IMR-90 (cell line): Measurements from ENCODE around the gene KDM1A. TPM values are rescaled to one million over a fixed set of nuclear protein-coding genes. Genes with fewer than 3 reads are reported as not detected.

Experiments used
- ATAC-seq: fragments of 200-7000 bp; cut with Tn5 transposase; 2 replicates; pipeline ENCODE4 v1.9.1; 2020; ENCODE audit warnings: low read depth, mild to moderate bottlenecking, moderate library complexity
- BruUV-seq: library from RNA; stranded (reverse); fragments of 400-500 nt; replicated peaks from 2 replicates; lab custom pipeline; 2021; lab: Mats Ljungman, UMichigan
- CTCF ChIA-PET: fragments of 300-600 bp; formaldehyde crosslinking; extraction: SDS; loops from one replicate; lab custom pipeline; 2021; ENCODE audit warnings: antibody characterized with exemption; lab: Yijun Ruan, JAX
- POLR2A ChIA-PET: fragments of 300-600 bp; sonication (Branson Sonifier 250); formaldehyde crosslinking; loops from one replicate; lab custom pipeline; 2022; ENCODE audit warnings: antibody characterized with exemption; ENCODE audit not compliant: unreplicated experiment; lab: Charles Lee
- DNase-seq: peaks from one replicate; pipeline ENCODE4 v3.0.0; 2013
- H2AFZ ChIP-seq: replicated peaks from 2 replicates; pipeline ENCODE3; 2013; ENCODE audit warnings: low read length, mild to moderate bottlenecking; ENCODE audit not compliant: poor library complexity
- H2AK5ac ChIP-seq: 2 replicates; pipeline ENCODE4 v1.6.1; 2013; ENCODE audit warnings: low read depth, low read length, inconsistent platforms
- H2AK9ac ChIP-seq: replicated peaks from 2 replicates; pipeline ENCODE3; 2013; ENCODE audit warnings: mild to moderate bottlenecking, low read depth, low read length, moderate library complexity; ENCODE audit not compliant: poor library complexity
- H2BK120ac ChIP-seq: 2 replicates; pipeline ENCODE4 v1.6.1; 2013; ENCODE audit warnings: low read depth, low read length, inconsistent platforms
- H2BK15ac ChIP-seq: 3 replicates; pipeline ENCODE4 v1.6.1; 2013; ENCODE audit warnings: low read depth, low read length, inconsistent platforms
- H2BK20ac ChIP-seq: 2 replicates; pipeline ENCODE4 v1.6.1; 2013; ENCODE audit warnings: low read depth, mild to moderate bottlenecking, inconsistent platforms, low read length, moderate library complexity
- H2BK5ac ChIP-seq: 2 replicates; pipeline ENCODE4 v1.6.1; 2013; ENCODE audit warnings: mild to moderate bottlenecking, low read depth, low read length, inconsistent platforms; ENCODE audit not compliant: poor library complexity, severe bottlenecking
- H3K14ac ChIP-seq: replicated peaks from 2 replicates; pipeline ENCODE4 v1.6.1; 2013; ENCODE audit warnings: low read depth, low read length, inconsistent platforms
- H3K18ac ChIP-seq: 2 replicates; pipeline ENCODE4 v1.6.1; 2013; ENCODE audit warnings: low read depth, low read length, control low read depth
- H3K23ac ChIP-seq: 2 replicates; pipeline ENCODE4 v1.6.1; 2013; ENCODE audit warnings: low read depth, low read length, inconsistent platforms
- H3K27ac ChIP-seq: 2 replicates; pipeline ENCODE4 v1.5.1; 2013; ENCODE audit warnings: mild to moderate bottlenecking, control low read depth, low read length; ENCODE audit not compliant: insufficient read depth
- H3K27me3 ChIP-seq: 2 replicates; pipeline ENCODE4 v1.6.1; 2013; ENCODE audit warnings: low read length; ENCODE audit not compliant: control insufficient read depth, insufficient read depth
- H3K36me3 ChIP-seq: 2 replicates; pipeline ENCODE4 v1.6.1; 2013; ENCODE audit warnings: low read length, mixed read lengths; ENCODE audit not compliant: control insufficient read depth, insufficient read depth
- H3K4ac ChIP-seq: 2 replicates; pipeline ENCODE4 v1.6.1; 2013; ENCODE audit warnings: low read depth, low read length, inconsistent platforms
- H3K4me1 ChIP-seq: 2 replicates; pipeline ENCODE4 v1.6.1; 2013; ENCODE audit warnings: low read length, mixed read lengths; ENCODE audit not compliant: control insufficient read depth, insufficient read depth
- H3K4me2 ChIP-seq: 2 replicates; pipeline ENCODE4 v1.6.1; 2013; ENCODE audit warnings: low read depth, mild to moderate bottlenecking, control low read depth, low read length, moderate library complexity
- H3K4me3 ChIP-seq: 2 replicates; pipeline ENCODE4 v1.5.1; 2013; ENCODE audit warnings: low read depth, mild to moderate bottlenecking, control low read depth, low read length, moderate library complexity; ENCODE audit not compliant: insufficient read depth
- H3K56ac ChIP-seq: 2 replicates; pipeline ENCODE4 v1.6.1; 2013; ENCODE audit warnings: low read length, inconsistent platforms; ENCODE audit not compliant: insufficient read depth; ENCODE audit errors: extremely low read depth
- H3K79me1 ChIP-seq, 2 experiments: 2 replicates each; pipeline ENCODE4 v1.6.1; 2013; ENCODE audit warnings: low read length in 2 of 2, inconsistent platforms in 1 of 2, low read depth in 1 of 2
- H3K9ac ChIP-seq: 2 replicates; pipeline ENCODE4 v1.6.1; 2013; ENCODE audit warnings: low read depth, low read length, control low read depth
- H3K9me1 ChIP-seq: 2 replicates; pipeline ENCODE4 v1.6.1; 2013; ENCODE audit warnings: low read length, inconsistent platforms; ENCODE audit not compliant: insufficient read depth
- H3K9me3 ChIP-seq: 2 replicates; pipeline ENCODE4 v1.6.1; 2013; ENCODE audit warnings: low read length; ENCODE audit not compliant: control insufficient read depth, insufficient read depth
- H4K20me1 ChIP-seq: 2 replicates; pipeline ENCODE4 v1.6.1; 2013; ENCODE audit warnings: low read length, inconsistent platforms; ENCODE audit not compliant: insufficient read depth
- H4K5ac ChIP-seq: 2 replicates; pipeline ENCODE4 v1.6.1; 2013; ENCODE audit warnings: mild to moderate bottlenecking, low read depth, low read length, control low read depth
- H4K8ac ChIP-seq, 2 experiments: 2 replicates each; pipeline ENCODE4 v1.6.1; 2013; ENCODE audit warnings: low read depth in 2 of 2, low read length in 2 of 2, control low read depth in 1 of 2, inconsistent platforms in 1 of 2
- H4K91ac ChIP-seq: 2 replicates; pipeline ENCODE4 v1.6.1; 2013; ENCODE audit warnings: low read depth, low read length, inconsistent platforms; ENCODE audit not compliant: insufficient read depth
- BHLHE40 ChIP-seq: fragments of 150-350 bp; IDR thresholded peaks from 2 replicates; pipeline ENCODE4 v1.6.1; 2016; ENCODE audit warnings: mild to moderate bottlenecking, low read depth, low read length
- CEBPB ChIP-seq: IDR thresholded peaks from 2 replicates; pipeline ENCODE4 v1.6.1; 2012; ENCODE audit warnings: low read depth, low read length, improper control_type of control experiment
- CHD1 ChIP-seq: IDR thresholded peaks from 2 replicates; pipeline ENCODE4 v1.6.1; 2012; ENCODE audit warnings: low read depth, low read length, improper control_type of control experiment
- FOS ChIP-seq: fragments of 150-350 bp; IDR thresholded peaks from 2 replicates; pipeline ENCODE4 v1.6.1; 2016; ENCODE audit warnings: low read depth, low read length
- MAFK ChIP-seq: IDR thresholded peaks from 2 replicates; pipeline ENCODE4 v1.6.1; 2012; ENCODE audit warnings: low read depth, low read length, improper control_type of control experiment
- MXI1 ChIP-seq: IDR thresholded peaks from 2 replicates; pipeline ENCODE4 v1.6.1; 2012; ENCODE audit warnings: low read depth, mild to moderate bottlenecking, low read length, moderate library complexity, borderline replicate concordance
- NFE2L2 ChIP-seq: fragments of 150-350 bp; IDR thresholded peaks from 2 replicates; pipeline ENCODE4 v1.6.1; 2016; ENCODE audit warnings: low read depth, mild to moderate bottlenecking, low read length
- POLR2A ChIP-seq: IDR thresholded peaks from 2 replicates; pipeline ENCODE4 v1.6.1; 2012; ENCODE audit warnings: mild to moderate bottlenecking, low read depth, low read length
- RAD21 ChIP-seq: IDR thresholded peaks from 2 replicates; pipeline ENCODE4 v1.6.1; 2012; ENCODE audit warnings: low read length, improper control_type of control experiment
- RCOR1 ChIP-seq: IDR thresholded peaks from 2 replicates; pipeline ENCODE4 v1.6.1; 2012; ENCODE audit warnings: mild to moderate bottlenecking, low read length, improper control_type of control experiment; ENCODE audit not compliant: insufficient replicate concordance
- RFX5 ChIP-seq: IDR thresholded peaks from 2 replicates; pipeline ENCODE4 v1.8.0; 2012; ENCODE audit warnings: low read depth, mild to moderate bottlenecking, low read length, moderate library complexity
- WGBS, 2 experiments: methylation state at CpG; one replicate each; pipeline versions ENCODE4 v1.1.5 to v1.1.7; 2013; ENCODE audit warnings: missing lambda C conversion rate in 2 of 2; ENCODE audit not compliant: insufficient read length in 1 of 2; ENCODE audit errors: extremely low coverage in 2 of 2; 5-methylcytosine and 5-hydroxymethylcytosine counted together
- dilution Hi-C: fragments of 300-500 bp; cut with HindIII; formaldehyde crosslinking; loops from one replicate; pipeline ENCODE4 v1.14.3; 2018; ENCODE audit warnings: low sequenced_read_pairs; ENCODE audit not compliant: unreplicated experiment
- in situ Hi-C: fragments of 300-500 bp; cut with MboI; formaldehyde crosslinking; loops from 3 replicates; pipeline ENCODE4 v1.14.3; 2019; ENCODE audit warnings: low sequenced_read_pairs, inconsistent platforms, mixed read lengths
- intact Hi-C: fragments of 100-400 bp; cut with micrococcal nuclease; formaldehyde crosslinking; loops from 2 replicates; pipeline ENCODE4 v1.10.0; 2022
- polyA plus RNA-seq, 3 experiments: library from polyadenylated mRNA; depleted of rRNA; stranded (reverse); fragments of >200 nt; gene quantifications; 2 replicates each; pipeline ENCODE4 v1.2.3, GENCODE V29; 2012; ENCODE audit warnings: low replicate concordance in 1 of 3
- total RNA-seq: library from RNA; depleted of rRNA; stranded (reverse); fragments of >200 nt; gene quantifications from 2 replicates; pipeline ENCODE4 v1.2.3, GENCODE V29; 2012
- TF ChIP-seq, protein P1 (sequence below): conservative IDR thresholded peaks from 2 replicates; pipeline ENCODE4 v1.5.1; 2012; ENCODE audit warnings: mild to moderate bottlenecking, low read depth, low read length, improper control_type of control experiment
- TF ChIP-seq, protein P2 (sequence below): fragments of 150-350 bp; IDR thresholded peaks from 2 replicates; pipeline ENCODE4 v1.6.1; 2017; ENCODE audit warnings: mild to moderate bottlenecking, antibody characterized with exemption, low read length, low read depth

The KDM1A gene
- total and polyA plus RNA-seq, 2 of the 4 experiments (the other 2 are of a cell fraction): 58.7 to 104 TPM

DNA sequence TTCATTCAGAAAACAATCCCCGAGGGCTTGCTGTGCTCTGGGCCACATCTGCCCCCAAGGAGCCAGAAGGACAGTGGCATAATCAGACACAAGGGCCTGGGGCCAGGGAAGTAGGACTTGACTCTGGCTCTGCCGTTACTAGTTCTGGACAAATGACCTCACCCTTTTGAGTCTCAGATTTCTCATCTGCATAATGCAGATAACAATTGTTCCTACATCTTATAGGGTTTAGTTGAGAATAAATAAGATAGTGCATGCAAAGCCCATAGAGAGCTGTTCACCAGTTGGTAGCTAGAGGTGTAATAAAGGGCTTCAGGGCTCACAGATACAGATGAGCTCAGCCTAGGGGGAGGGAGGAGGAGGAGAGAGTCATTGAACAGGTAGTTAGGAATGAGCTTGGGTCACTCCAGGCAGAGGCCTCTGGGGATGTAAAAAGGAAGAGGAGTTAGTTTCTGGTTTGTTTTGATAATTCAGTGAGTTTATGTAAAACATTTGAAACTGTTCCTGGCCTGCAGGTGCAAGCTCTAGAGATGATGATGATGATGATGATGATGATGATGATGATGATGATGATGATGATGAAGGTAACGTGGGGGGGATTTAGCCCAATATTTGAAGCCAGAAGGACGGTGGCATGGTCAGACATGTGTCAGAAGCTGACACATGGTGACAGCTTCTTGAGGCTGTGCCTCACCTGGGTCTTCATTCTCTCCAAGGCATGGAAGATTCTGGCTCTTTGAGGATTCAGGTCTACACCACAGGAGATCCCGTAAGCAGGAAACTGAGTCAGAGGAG, 47.5 kb upstream of the KDM1A start:
- Histone ChIP-seq H3K27me3 (peaks cover 48% of the 10 kb centered on the region), H3K36me3 (no peaks in the 10 kb centered on the region), H4K20me1 (0 out of 2 replicates have a peak, but pooled peaks cover 3% of the 10 kb centered on the region), H2AFZ (no peak overlapping the region), H3K4me1 (peaks cover 2% of the 10 kb centered on the region; the same call in 1 of the 2 replicates), H4K8ac (no peak overlapping the region), H3K9me3 (no peaks in the 10 kb centered on the region; the same call in 1 of the 2 replicates), H3K23ac (no peak overlapping the region), H3K4me2 (no peak overlapping the region; the same call in 1 of the 2 replicates), H3K4me3 (no peak overlapping the region), H2AK9ac (no peak overlapping the region), H2BK120ac (no peak overlapping the region), H3K9ac (no peak overlapping the region), H2BK15ac (no peak overlapping the region), H2AK5ac (no peak overlapping the region), H3K27ac (no peak overlapping the region), H2BK5ac (no peak overlapping the region), H3K9me1 (no peaks in the 10 kb centered on the region), H4K5ac (no peak overlapping the region), H4K91ac (no peak overlapping the region), H3K4ac (no peak overlapping the region), H3K56ac (no peak overlapping the region), H3K14ac (no peak overlapping the region), H3K18ac (no peak overlapping the region), H2BK20ac (no peak overlapping the region), H3K79me1 (no peaks in the 10 kb centered on the region)
- dilution Hi-C loops (no loop called here), in situ Hi-C loops (loop anchor here (10.0 kb wide), 1 partner anchor 563 kb away; the partner anchor contains the start of gene E2F2), intact Hi-C loops (loop anchor here (10.0 kb wide), 1 partner anchor 663 kb away; no protein-coding TSS in a partner anchor)
- ChIA-PET CTCF (interaction anchor here (0.6 to 0.7 kb wide), 3 partner anchors 212 to 953 kb away, joined by 3 to 4 read pairs (median 3); no protein-coding TSS in a partner anchor), POLR2A (interaction anchor here (0.5 kb wide), 1 partner anchor 520 kb away, joined by 5 read pairs; no protein-coding TSS in a partner anchor)
- 57% methylated on average over 2 of the region's 5 CpGs; no CpG with 5 or more reads in 1 of the 2 experiments for WGBS, 2 experiments
- BruUV-seq: no TSS peak
- ATAC-seq (no peak), DNase-seq (peak; percentile 16)
- TF ChIP-seq NFE2L2: no peak
- TF ChIP-seq RCOR1: no peak
- TF ChIP-seq BHLHE40: no peak
- TF ChIP-seq RFX5: no peak
- TF ChIP-seq RAD21: no peak
- no peak for TF ChIP-seq FOS
- TF ChIP-seq, protein P1, sequence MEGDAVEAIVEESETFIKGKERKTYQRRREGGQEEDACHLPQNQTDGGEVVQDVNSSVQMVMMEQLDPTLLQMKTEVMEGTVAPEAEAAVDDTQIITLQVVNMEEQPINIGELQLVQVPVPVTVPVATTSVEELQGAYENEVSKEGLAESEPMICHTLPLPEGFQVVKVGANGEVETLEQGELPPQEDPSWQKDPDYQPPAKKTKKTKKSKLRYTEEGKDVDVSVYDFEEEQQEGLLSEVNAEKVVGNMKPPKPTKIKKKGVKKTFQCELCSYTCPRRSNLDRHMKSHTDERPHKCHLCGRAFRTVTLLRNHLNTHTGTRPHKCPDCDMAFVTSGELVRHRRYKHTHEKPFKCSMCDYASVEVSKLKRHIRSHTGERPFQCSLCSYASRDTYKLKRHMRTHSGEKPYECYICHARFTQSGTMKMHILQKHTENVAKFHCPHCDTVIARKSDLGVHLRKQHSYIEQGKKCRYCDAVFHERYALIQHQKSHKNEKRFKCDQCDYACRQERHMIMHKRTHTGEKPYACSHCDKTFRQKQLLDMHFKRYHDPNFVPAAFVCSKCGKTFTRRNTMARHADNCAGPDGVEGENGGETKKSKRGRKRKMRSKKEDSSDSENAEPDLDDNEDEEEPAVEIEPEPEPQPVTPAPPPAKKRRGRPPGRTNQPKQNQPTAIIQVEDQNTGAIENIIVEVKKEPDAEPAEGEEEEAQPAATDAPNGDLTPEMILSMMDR: no peak
- TF ChIP-seq MXI1: no peak
- no peak for TF ChIP-seq CEBPB
- TF ChIP-seq CHD1: no peak
- TF ChIP-seq, protein P2, sequence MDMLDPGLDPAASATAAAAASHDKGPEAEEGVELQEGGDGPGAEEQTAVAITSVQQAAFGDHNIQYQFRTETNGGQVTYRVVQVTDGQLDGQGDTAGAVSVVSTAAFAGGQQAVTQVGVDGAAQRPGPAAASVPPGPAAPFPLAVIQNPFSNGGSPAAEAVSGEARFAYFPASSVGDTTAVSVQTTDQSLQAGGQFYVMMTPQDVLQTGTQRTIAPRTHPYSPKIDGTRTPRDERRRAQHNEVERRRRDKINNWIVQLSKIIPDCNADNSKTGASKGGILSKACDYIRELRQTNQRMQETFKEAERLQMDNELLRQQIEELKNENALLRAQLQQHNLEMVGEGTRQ: no peak
- TF ChIP-seq MAFK: no peak
- TF ChIP-seq POLR2A: no peak
